GM12878 (cell line): Measurements from ENCODE around the gene DNAH2. TPM values are rescaled to one million over a fixed set of nuclear protein-coding genes. Genes with fewer than 3 reads are reported as not detected.

Source experiments
- CHD1 ChIP-seq: IDR thresholded peaks from 2 replicates; pipeline ENCODE4 v1.6.1; 2012; ENCODE audit warnings: low read depth, low read length, improper control_type of control experiment
- CHD4 ChIP-seq: fragments of 200-600 bp; sonication (generic); IDR thresholded peaks from 2 replicates; pipeline ENCODE4 v1.6.1; 2016; ENCODE audit warnings: mild to moderate bottlenecking
- HCFC1 ChIP-seq: fragments of 150-350 bp; IDR thresholded peaks from 2 replicates; pipeline ENCODE4 v1.6.1; 2014; ENCODE audit warnings: low read length
- JUND ChIP-seq: IDR thresholded peaks from 2 replicates; pipeline ENCODE4 v1.6.1; 2012; ENCODE audit warnings: low read depth, mild to moderate bottlenecking, low read length, improper control_type of control experiment, moderate library complexity
- NFXL1 ChIP-seq: fragments of 450-650 bp; IDR thresholded peaks from 2 replicates; pipeline ENCODE4 v1.6.1; 2017; ENCODE audit warnings: antibody characterized with exemption, mild to moderate bottlenecking, borderline replicate concordance
- NKRF ChIP-seq: fragments of 450-650 bp; conservative IDR thresholded peaks from 2 replicates; pipeline ENCODE4 v1.6.1; 2017; ENCODE audit warnings: mild to moderate bottlenecking, moderate library complexity
- WRNIP1 ChIP-seq: IDR thresholded peaks from 2 replicates; pipeline ENCODE4 v1.6.1; 2011; ENCODE audit warnings: low read depth, low read length, improper control_type of control experiment, borderline replicate concordance
- polyA plus RNA-seq, 11 experiments: library from polyadenylated mRNA; depleted of rRNA in 4 of 11; unstranded in 6 of 11; stranded (reverse) in 5 of 11; fragments of >200 nt; fragmentation: Nextera tagmentation in 4 of 11; fragmentation: Illumina TruSeq in 1 of 11; extraction: Ambion mirVana in 4 of 11; extraction: Trizol in 1 of 11; gene quantifications; 1 replicate in 1 of 11; 2 replicates in 10 of 11; pipeline versions ENCODE4 v1.2.1 to v1.2.3, GENCODE V29; 2011 to 2016; ENCODE audit warnings: inconsistent platforms in 2 of 11, missing spikeins in 2 of 11, low read depth in 1 of 11
- total RNA-seq, 4 experiments: library from RNA; depleted of rRNA in 3 of 4; stranded (reverse); fragments of >200 nt in 3 of 4; fragmentation: Illumina TruSeq in 1 of 4; extraction: Trizol in 1 of 4; gene quantifications; 2 replicates each; pipeline versions ENCODE4 v1.2.1 to v1.2.3, GENCODE V29; 2013 to 2021
- TF ChIP-seq, protein P1 (sequence below): IDR thresholded peaks from 2 replicates; pipeline ENCODE4 v1.6.1; 2012; ENCODE audit warnings: improper control_type of control experiment, low read depth, low read length; ENCODE audit not compliant: insufficient replicate concordance
- TF ChIP-seq, protein P2 (sequence below): fragments of 450-650 bp; IDR thresholded peaks from 2 replicates; pipeline ENCODE4 v1.6.1; 2016; ENCODE audit warnings: mild to moderate bottlenecking

DNAH2 gene
- total and polyA plus RNA-seq, 10 of the 15 experiments (the other 5 are each of a cell fraction or from before 2014, with no cell fraction given) = not detected

DNA sequence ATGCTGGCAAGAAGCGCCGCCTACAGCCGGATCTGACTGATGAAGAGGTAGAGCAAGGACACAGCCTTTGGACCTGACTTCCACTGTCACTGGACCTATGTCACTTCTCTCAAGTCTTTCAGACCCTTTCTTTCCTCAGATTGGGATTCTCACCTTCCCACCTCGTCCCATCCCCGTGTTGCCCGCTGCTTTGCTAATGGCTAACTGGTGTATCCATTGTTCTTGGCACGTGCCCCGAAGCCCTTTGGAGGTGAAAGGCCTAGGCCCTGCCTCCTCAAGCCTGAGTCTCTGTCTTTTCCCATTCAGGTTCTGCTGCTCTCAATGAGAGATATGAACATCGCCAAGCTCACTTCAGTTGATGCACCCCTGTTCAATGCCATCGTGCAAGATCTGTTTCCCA is 63.2 kb downstream of the DNAH2 start (continued):
- TF ChIP-seq, protein P1, sequence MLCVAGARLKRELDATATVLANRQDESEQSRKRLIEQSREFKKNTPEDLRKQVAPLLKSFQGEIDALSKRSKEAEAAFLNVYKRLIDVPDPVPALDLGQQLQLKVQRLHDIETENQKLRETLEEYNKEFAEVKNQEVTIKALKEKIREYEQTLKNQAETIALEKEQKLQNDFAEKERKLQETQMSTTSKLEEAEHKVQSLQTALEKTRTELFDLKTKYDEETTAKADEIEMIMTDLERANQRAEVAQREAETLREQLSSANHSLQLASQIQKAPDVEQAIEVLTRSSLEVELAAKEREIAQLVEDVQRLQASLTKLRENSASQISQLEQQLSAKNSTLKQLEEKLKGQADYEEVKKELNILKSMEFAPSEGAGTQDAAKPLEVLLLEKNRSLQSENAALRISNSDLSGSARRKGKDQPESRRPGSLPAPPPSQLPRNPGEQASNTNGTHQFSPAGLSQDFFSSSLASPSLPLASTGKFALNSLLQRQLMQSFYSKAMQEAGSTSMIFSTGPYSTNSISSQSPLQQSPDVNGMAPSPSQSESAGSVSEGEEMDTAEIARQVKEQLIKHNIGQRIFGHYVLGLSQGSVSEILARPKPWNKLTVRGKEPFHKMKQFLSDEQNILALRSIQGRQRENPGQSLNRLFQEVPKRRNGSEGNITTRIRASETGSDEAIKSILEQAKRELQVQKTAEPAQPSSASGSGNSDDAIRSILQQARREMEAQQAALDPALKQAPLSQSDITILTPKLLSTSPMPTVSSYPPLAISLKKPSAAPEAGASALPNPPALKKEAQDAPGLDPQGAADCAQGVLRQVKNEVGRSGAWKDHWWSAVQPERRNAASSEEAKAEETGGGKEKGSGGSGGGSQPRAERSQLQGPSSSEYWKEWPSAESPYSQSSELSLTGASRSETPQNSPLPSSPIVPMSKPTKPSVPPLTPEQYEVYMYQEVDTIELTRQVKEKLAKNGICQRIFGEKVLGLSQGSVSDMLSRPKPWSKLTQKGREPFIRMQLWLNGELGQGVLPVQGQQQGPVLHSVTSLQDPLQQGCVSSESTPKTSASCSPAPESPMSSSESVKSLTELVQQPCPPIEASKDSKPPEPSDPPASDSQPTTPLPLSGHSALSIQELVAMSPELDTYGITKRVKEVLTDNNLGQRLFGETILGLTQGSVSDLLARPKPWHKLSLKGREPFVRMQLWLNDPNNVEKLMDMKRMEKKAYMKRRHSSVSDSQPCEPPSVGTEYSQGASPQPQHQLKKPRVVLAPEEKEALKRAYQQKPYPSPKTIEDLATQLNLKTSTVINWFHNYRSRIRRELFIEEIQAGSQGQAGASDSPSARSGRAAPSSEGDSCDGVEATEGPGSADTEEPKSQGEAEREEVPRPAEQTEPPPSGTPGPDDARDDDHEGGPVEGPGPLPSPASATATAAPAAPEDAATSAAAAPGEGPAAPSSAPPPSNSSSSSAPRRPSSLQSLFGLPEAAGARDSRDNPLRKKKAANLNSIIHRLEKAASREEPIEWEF = no peak
- TF ChIP-seq NFXL1 = no peak
- no peak for TF ChIP-seq NKRF
- TF ChIP-seq JUND = no peak
- TF ChIP-seq HCFC1 = no peak
- TF ChIP-seq, protein P2, sequence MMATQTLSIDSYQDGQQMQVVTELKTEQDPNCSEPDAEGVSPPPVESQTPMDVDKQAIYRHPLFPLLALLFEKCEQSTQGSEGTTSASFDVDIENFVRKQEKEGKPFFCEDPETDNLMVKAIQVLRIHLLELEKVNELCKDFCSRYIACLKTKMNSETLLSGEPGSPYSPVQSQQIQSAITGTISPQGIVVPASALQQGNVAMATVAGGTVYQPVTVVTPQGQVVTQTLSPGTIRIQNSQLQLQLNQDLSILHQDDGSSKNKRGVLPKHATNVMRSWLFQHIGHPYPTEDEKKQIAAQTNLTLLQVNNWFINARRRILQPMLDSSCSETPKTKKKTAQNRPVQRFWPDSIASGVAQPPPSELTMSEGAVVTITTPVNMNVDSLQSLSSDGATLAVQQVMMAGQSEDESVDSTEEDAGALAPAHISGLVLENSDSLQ = no peak
- no peak for TF ChIP-seq WRNIP1
- TF ChIP-seq CHD1 = no peak
- no peak for TF ChIP-seq CHD4
- TF ChIP-seq, all 136 proteins: peak for 0
